ENCODE measurements around the gene PFDN6.

- TF ChIP-seq CTCF (IDR thresholded peaks at IDR 0.05) (no peak), POLR2A (IDR thresholded peaks at IDR 0.05) (no peak), POLR2AphosphoS5 (IDR thresholded peaks at IDR 0.05; ENCODE audit: insufficient read depth in 1 of 2, low read depth in 1 of 2) (no peak)
Measured at GRCh38 chr6:33292996-33293682, 3.7 kb downstream of the PFDN6 start.
